Mesothelial cell of epicardium (in vitro differentiated cells): Measurements from ENCODE around the gene CDKAL1. TPM values are rescaled to one million over a fixed set of nuclear protein-coding genes. Genes with fewer than 3 reads are reported as not detected.

Experiments used
- DNase-seq, 2 experiments: peaks; one replicate each; pipeline ENCODE4 v3.0.0; 2021; ENCODE audit warnings: low spot score in 2 of 2; ENCODE audit not compliant: unreplicated experiment in 2 of 2
- H3K27ac Mint-ChIP-seq: 2 replicates; pipeline ENCODE4 v1.8.0; 2021; ENCODE audit warnings: mixed read lengths
- H3K27me3 Mint-ChIP-seq: 2 replicates; pipeline ENCODE4 v1.8.0; 2021; ENCODE audit warnings: low read depth, mixed read lengths
- H3K36me3 Mint-ChIP-seq: 2 replicates; pipeline ENCODE4 v1.8.0; 2021; ENCODE audit warnings: mixed read lengths
- H3K4me1 Mint-ChIP-seq: 2 replicates; pipeline ENCODE4 v1.8.0; 2021; ENCODE audit warnings: mixed read lengths
- H3K4me3 Mint-ChIP-seq: 2 replicates; pipeline ENCODE4 v1.8.0; 2021; ENCODE audit warnings: mild to moderate bottlenecking, moderate library complexity, mixed read lengths
- H3K9me3 Mint-ChIP-seq: 2 replicates; pipeline ENCODE4 v1.8.0; 2021; ENCODE audit warnings: mixed read lengths
- total RNA-seq: library from RNA; stranded (reverse); gene quantifications from 3 replicates; pipeline ENCODE4 v1.2.1, GENCODE V29; 2021
- TF ChIP-seq, protein P1 (sequence below): fragments of 200-600 bp; sonication (generic); IDR thresholded peaks from one replicate; pipeline ENCODE4 v1.5.0; 2021; ENCODE audit warnings: antibody characterized with exemption; ENCODE audit not compliant: unreplicated experiment

Gene CDKAL1
- total RNA-seq, 1 donor from 2014 or later: 22.6 TPM

- Mint-ChIP-seq H3K27me3 (no peaks in the 10 kb centered on the region), H3K9me3 (peaks cover 16% of the 10 kb centered on the region)
Measured at GRCh38 chr6:20631549-20631924, 97.3 kb downstream of the CDKAL1 start.

GRCh38 chr6:20632696-20633095, 98.4 kb downstream of the CDKAL1 start:
- Mint-ChIP-seq H3K36me3 (peaks cover 10% of the 10 kb centered on the region), H3K27ac (no peak overlapping the region), H3K4me3 (no peak overlapping the region), H3K27me3 (no peaks in the 10 kb centered on the region), H3K4me1 (peaks cover 29% of the 10 kb centered on the region), H3K9me3 (peaks cover 16% of the 10 kb centered on the region)
- DNase-seq: no peak
- TF ChIP-seq, protein P1, sequence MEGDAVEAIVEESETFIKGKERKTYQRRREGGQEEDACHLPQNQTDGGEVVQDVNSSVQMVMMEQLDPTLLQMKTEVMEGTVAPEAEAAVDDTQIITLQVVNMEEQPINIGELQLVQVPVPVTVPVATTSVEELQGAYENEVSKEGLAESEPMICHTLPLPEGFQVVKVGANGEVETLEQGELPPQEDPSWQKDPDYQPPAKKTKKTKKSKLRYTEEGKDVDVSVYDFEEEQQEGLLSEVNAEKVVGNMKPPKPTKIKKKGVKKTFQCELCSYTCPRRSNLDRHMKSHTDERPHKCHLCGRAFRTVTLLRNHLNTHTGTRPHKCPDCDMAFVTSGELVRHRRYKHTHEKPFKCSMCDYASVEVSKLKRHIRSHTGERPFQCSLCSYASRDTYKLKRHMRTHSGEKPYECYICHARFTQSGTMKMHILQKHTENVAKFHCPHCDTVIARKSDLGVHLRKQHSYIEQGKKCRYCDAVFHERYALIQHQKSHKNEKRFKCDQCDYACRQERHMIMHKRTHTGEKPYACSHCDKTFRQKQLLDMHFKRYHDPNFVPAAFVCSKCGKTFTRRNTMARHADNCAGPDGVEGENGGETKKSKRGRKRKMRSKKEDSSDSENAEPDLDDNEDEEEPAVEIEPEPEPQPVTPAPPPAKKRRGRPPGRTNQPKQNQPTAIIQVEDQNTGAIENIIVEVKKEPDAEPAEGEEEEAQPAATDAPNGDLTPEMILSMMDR: no peak

More at GRCh38 chr6:20631549-20631924, 97.3 kb downstream of the CDKAL1 start:
- H3K36me3 Mint-ChIP-seq: peaks cover 10% of the 10 kb centered on the region
- H3K27ac Mint-ChIP-seq: no peak overlapping the region
- no peak for DNase-seq
- H3K4me1 Mint-ChIP-seq: peaks cover 29% of the 10 kb centered on the region
- TF ChIP-seq, protein P1: no peak
- no peak overlapping the region for H3K4me3 Mint-ChIP-seq

DNA sequence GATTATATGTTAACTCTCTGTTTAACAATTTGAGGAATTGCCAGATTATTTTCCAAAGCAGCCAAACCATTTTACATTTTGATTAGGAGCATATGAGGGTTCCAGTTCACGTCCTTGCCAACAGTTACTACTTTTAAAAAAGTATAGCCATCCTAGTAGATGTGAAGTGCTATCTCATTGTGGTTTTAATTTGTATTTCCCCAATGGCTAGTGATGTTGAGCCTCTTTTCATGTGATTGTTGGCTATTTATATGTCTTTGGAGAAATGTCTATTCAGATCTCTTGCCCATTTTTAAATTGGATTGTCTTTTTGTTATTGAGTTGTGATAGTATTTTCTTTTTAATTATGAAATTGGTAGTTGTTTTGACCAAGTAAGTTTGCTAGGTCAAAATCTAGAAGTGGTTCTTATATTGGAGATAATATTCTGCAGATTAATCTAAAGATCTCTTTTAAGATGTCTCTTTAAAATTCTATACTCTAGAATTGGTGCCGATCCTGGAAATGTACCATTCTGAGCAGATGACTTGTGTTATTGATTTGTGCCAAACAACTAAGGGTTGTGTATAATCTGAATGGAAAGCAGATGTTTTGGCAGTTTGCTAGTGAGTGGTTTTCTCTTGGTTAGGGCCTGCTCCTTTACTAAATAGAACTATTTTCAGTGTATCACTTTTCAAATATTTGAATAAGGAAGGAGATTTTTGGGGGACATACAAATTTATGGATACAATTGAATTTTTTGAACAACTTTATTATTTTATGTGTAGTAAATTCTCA, 99.5 kb downstream of the CDKAL1 start:
- peaks cover 10% of the 10 kb centered on the region for H3K36me3 Mint-ChIP-seq

DNA sequence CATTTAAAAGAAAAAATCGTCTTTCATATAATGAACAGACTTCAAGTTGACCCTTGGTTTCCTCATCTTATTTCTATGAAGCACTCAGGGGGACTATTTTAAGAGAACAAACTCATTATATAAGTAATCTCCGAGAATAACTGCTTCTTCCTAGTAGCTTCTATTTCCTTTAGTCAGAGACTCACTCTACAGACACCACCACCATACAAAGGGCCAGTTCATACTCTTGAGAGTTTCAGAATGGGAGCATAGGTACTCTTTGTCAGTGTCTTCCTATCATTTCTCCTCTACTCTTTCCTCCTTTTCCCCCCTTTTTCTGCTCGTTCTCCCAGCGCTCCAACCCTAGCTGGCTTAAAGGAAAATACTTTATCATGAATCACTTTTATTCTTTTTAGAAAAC, 104.9 kb downstream of the CDKAL1 start:
- Mint-ChIP-seq H3K9me3 (peaks cover 6% of the 10 kb centered on the region), H3K27me3 (no peaks in the 10 kb centered on the region), H3K27ac (no peak overlapping the region), H3K4me1 (peaks cover 16% of the 10 kb centered on the region), H3K4me3 (no peak overlapping the region), H3K36me3 (peaks cover 10% of the 10 kb centered on the region)
- DNase-seq: no peak
- TF ChIP-seq, protein P1: no peak

More for the DNA sequence above, 99.5 kb downstream of the CDKAL1 start:
- TF ChIP-seq, protein P1: no peak
- DNase-seq: no peak
- Mint-ChIP-seq H3K4me1 (peaks cover 21% of the 10 kb centered on the region), H3K27me3 (no peaks in the 10 kb centered on the region), H3K4me3 (no peak overlapping the region), H3K9me3 (peaks cover 16% of the 10 kb centered on the region), H3K27ac (no peak overlapping the region)

- Mint-ChIP-seq H3K4me3 (no peak overlapping the region), H3K4me1 (peaks cover 16% of the 10 kb centered on the region), H3K27ac (peak overlapping the region; percentile 43), H3K36me3 (peaks cover 6% of the 10 kb centered on the region), H3K27me3 (no peaks in the 10 kb centered on the region), H3K9me3 (peaks cover 3% of the 10 kb centered on the region)
- TF ChIP-seq, protein P1: no peak
- DNase-seq: no peak
Measured at GRCh38 chr6:20640181-20640580, 105.9 kb downstream of the CDKAL1 start.
